HCT116 (cell line): ENCODE measurements around the gene NTHL1. TPM values are rescaled to one million over a fixed set of nuclear protein-coding genes. Genes with fewer than 3 reads are reported as not detected.

Experiments
- ATAC-seq: fragments of 200-7000 bp; cut with Tn5 transposase; 2 replicates; pipeline ENCODE4 v1.9.1; 2020; ENCODE audit warnings: mild to moderate bottlenecking, moderate library complexity
- BruUV-seq: library from RNA; stranded (reverse); fragments of 400-500 nt; replicated peaks from 2 replicates; lab custom pipeline; 2021; lab: Mats Ljungman, UMichigan
- CTCF ChIA-PET: fragments of 300-600 bp; sonication (Branson Sonifier 250); formaldehyde crosslinking; loops from one replicate; lab custom pipeline; 2021; ENCODE audit warnings: antibody characterized with exemption; lab: Charles Lee
- POLR2A ChIA-PET: fragments of 300-600, 350-600 bp; sonication (Branson Sonifier 250); formaldehyde crosslinking; loops from one replicate; lab custom pipeline; 2021; ENCODE audit warnings: antibody characterized with exemption; lab: Charles Lee
- RAD21 ChIA-PET, 2 experiments: fragments of 300-600 bp; sonication (Branson Sonifier 250); formaldehyde crosslinking; loops; one replicate each; lab custom pipeline; 2023; ENCODE audit warnings: low total read pairs in 2 of 2; ENCODE audit not compliant: uncharacterized antibody in 2 of 2, unreplicated experiment in 2 of 2, low non-redundant PET in 1 of 2; lab: Charles Lee
- DNase-seq: peaks from one replicate; pipeline ENCODE4 v3.0.0-alpha.2; 2010; ENCODE audit warnings: low read depth, low spot score
- H2AFZ ChIP-seq: fragments of 200-600 bp; shearing (Covaris generic), sonication (generic); 2 replicates; pipeline ENCODE4 v1.6.1; 2017; ENCODE audit warnings: low read depth, mixed run types, mixed read lengths, antibody characterized with exemption, low read length; ENCODE audit not compliant: poor library complexity, severe bottlenecking
- H3K27ac ChIP-seq: 2 replicates; pipeline ENCODE4 v1.5.1; 2012; ENCODE audit warnings: low read depth, low read length
- H3K27me3 ChIP-seq: fragments of 200-600 bp; sonication (generic); 2 replicates; pipeline ENCODE4 v1.6.1; 2016; ENCODE audit warnings: mixed run types, low read length, mixed read lengths; ENCODE audit not compliant: insufficient read depth
- H3K36me3 ChIP-seq, 2 experiments: fragments of 200-500 bp in 1 of 2; fragments of 200-600 bp in 1 of 2; sonication (Bioruptor generic) in 1 of 2; sonication (generic) in 1 of 2; 2 replicates each; pipeline versions ENCODE4 v1.5.1 to v1.6.1; 2014 to 2016; ENCODE audit warnings: low read length in 2 of 2, inconsistent platforms in 1 of 2, mixed read lengths in 1 of 2, mixed run types in 1 of 2; ENCODE audit not compliant: insufficient read depth in 2 of 2, control insufficient read depth in 1 of 2
- H3K4me1 ChIP-seq, 2 experiments: fragments of 200-600 bp in 1 of 2; sonication (generic) in 1 of 2; 2 replicates each; pipeline versions ENCODE4 v1.5.1 to v1.6.1; 2012 to 2017; ENCODE audit warnings: low read length in 2 of 2, inconsistent platforms in 1 of 2, mild to moderate bottlenecking in 1 of 2, mixed read lengths in 1 of 2, mixed run types in 1 of 2, moderate library complexity in 1 of 2; ENCODE audit not compliant: insufficient read depth in 2 of 2, control insufficient read depth in 1 of 2
- H3K4me2 ChIP-seq: fragments of 200-600 bp; sonication (generic); 2 replicates; pipeline ENCODE4 v1.6.1; 2017; ENCODE audit warnings: mixed run types, low read length, mixed read lengths
- H3K4me3 ChIP-seq, 2 experiments: fragments of 200-600 bp in 1 of 2; sonication (generic) in 1 of 2; replicated peaks in 1 of 2; 2 replicates each; pipeline ENCODE4 v1.5.1; 2011 to 2016; ENCODE audit warnings: low read length in 2 of 2, control low read depth in 1 of 2, low read depth in 1 of 2, mild to moderate bottlenecking in 1 of 2, mixed read lengths in 1 of 2, mixed run types in 1 of 2
- H3K79me2 ChIP-seq: fragments of 200-600 bp; sonication (generic); 2 replicates; pipeline ENCODE4 v1.6.1; 2017; ENCODE audit warnings: mild to moderate bottlenecking, mixed run types, low read length, moderate library complexity, mixed read lengths; ENCODE audit not compliant: insufficient read depth
- H3K9ac ChIP-seq: fragments of 200-600 bp; sonication (generic); 2 replicates; pipeline ENCODE4 v1.6.1; 2016; ENCODE audit warnings: low read length, mixed read lengths
- H3K9me2 ChIP-seq: fragments of 200-600 bp; sonication (generic), shearing (Covaris generic); 2 replicates; pipeline ENCODE4 v1.6.1; 2017; ENCODE audit warnings: mixed run types, mild to moderate bottlenecking, moderate library complexity; ENCODE audit not compliant: insufficient read depth
- H3K9me3 ChIP-seq, 2 experiments: fragments of 200-500 bp in 1 of 2; fragments of 200-600 bp in 1 of 2; sonication (Bioruptor generic) in 1 of 2; sonication (generic) in 1 of 2; 2 replicates each; pipeline ENCODE4 v1.6.1; 2014 to 2017; ENCODE audit warnings: low read length in 2 of 2, mixed read lengths in 2 of 2, inconsistent platforms in 1 of 2, low read depth in 1 of 2, mild to moderate bottlenecking in 1 of 2, mixed run types in 1 of 2, moderate library complexity in 1 of 2; ENCODE audit not compliant: control insufficient read depth in 1 of 2, insufficient read depth in 1 of 2
- H4K20me1 ChIP-seq: fragments of 200-600 bp; sonication (generic), shearing (Covaris generic); 2 replicates; pipeline ENCODE4 v1.6.1; 2017; ENCODE audit warnings: mixed run types, mild to moderate bottlenecking, moderate library complexity; ENCODE audit not compliant: insufficient read depth
- CBX3 ChIP-seq: IDR thresholded peaks from 2 replicates; pipeline ENCODE4 v1.6.1; 2012; ENCODE audit warnings: low read depth
- CEBPB ChIP-seq: IDR thresholded peaks from 2 replicates; pipeline ENCODE4 v1.6.1; 2012; ENCODE audit warnings: low read depth
- CTCF ChIP-seq, 3 experiments: fragments of 200-600 bp in 1 of 3; sonication (generic) in 1 of 3; IDR thresholded peaks in 2 of 3; conservative IDR thresholded peaks in 1 of 3; 2 replicates each; pipeline ENCODE4 v1.5.1; 2012 to 2017; ENCODE audit warnings: low read depth in 2 of 3, low read length in 2 of 3, antibody characterized with exemption in 1 of 3, borderline replicate concordance in 1 of 3, control low read depth in 1 of 3, mild to moderate bottlenecking in 1 of 3, mixed read lengths in 1 of 3, mixed run types in 1 of 3, moderate library complexity in 1 of 3; ENCODE audit not compliant: insufficient read depth in 1 of 3
- EZH2 ChIP-seq: fragments of 200-600 bp; sonication (generic); IDR thresholded peaks from 2 replicates; pipeline ENCODE4 v1.6.1; 2017; ENCODE audit warnings: antibody characterized with exemption, mixed run types
- EZH2phosphoT487 ChIP-seq: fragments of 200-600 bp; IDR thresholded peaks from 2 replicates; pipeline ENCODE4 v1.6.1; 2018; ENCODE audit warnings: antibody characterized with exemption, borderline replicate concordance
- FOSL1 ChIP-seq: IDR thresholded peaks from 2 replicates; pipeline ENCODE4 v1.6.1; 2012; ENCODE audit warnings: low read depth
- JUND ChIP-seq: IDR thresholded peaks from 2 replicates; pipeline ENCODE4 v1.6.1; 2012
- MAX ChIP-seq: IDR thresholded peaks from 2 replicates; pipeline ENCODE4 v1.6.1; 2012
- POLR2A ChIP-seq: IDR thresholded peaks from 2 replicates; pipeline ENCODE4 v1.7.0; 2011; ENCODE audit warnings: borderline replicate concordance; ENCODE audit not compliant: insufficient read depth, insufficient read length; ENCODE audit errors: extremely low read depth
- RAD21 ChIP-seq: IDR thresholded peaks from 2 replicates; pipeline ENCODE4 v1.6.1; 2012; ENCODE audit warnings: low read depth, mild to moderate bottlenecking
- REST ChIP-seq: IDR thresholded peaks from 2 replicates; pipeline ENCODE4 v1.6.1; 2012; ENCODE audit warnings: low read depth
- SP1 ChIP-seq: IDR thresholded peaks from 2 replicates; pipeline ENCODE4 v1.6.1; 2012; ENCODE audit warnings: low read depth
- SRF ChIP-seq: IDR thresholded peaks from 2 replicates; pipeline ENCODE4 v1.6.1; 2012; ENCODE audit warnings: low read depth
- TCF7L2 ChIP-seq: IDR thresholded peaks from 2 replicates; pipeline ENCODE4 v1.7.0; 2011; ENCODE audit warnings: borderline replicate concordance, inconsistent platforms; ENCODE audit not compliant: insufficient read depth, insufficient read length; ENCODE audit errors: extremely low read depth
- YY1 ChIP-seq: IDR thresholded peaks from 2 replicates; pipeline ENCODE4 v1.6.1; 2011; ENCODE audit warnings: low read length, low read depth, moderate library complexity, mild to moderate bottlenecking; ENCODE audit not compliant: insufficient replicate concordance; ENCODE audit errors: extremely low read depth
- ZFX ChIP-seq: fragments of 450-650 bp; IDR thresholded peaks from 2 replicates; pipeline ENCODE4 v1.6.1; 2017
- ZNF274 ChIP-seq: fragments of 200-500 bp; sonication (Bioruptor generic); IDR thresholded peaks from 2 replicates; pipeline ENCODE4 v1.6.1; 2014; ENCODE audit warnings: mild to moderate bottlenecking, low read depth, low read length, inconsistent platforms
- intact Hi-C: fragments of 100-400 bp; cut with micrococcal nuclease; formaldehyde crosslinking; loops from 2 replicates; pipeline ENCODE4 v1.10.0; 2022
- total RNA-seq: library from RNA; stranded (reverse); gene quantifications from one replicate; pipeline ENCODE4 v1.2.1, GENCODE V29; 2021; ENCODE audit not compliant: unreplicated experiment

The NTHL1 gene
- total RNA-seq, 1 experiment from 2014 or later = 40.1 TPM

GRCh38 chr16:1998360-1998835 is 49.2 kb downstream of the NTHL1 start:
- H3K27me3 ChIP-seq = no peaks in the 10 kb centered on the region
- H3K36me3 ChIP-seq = peaks cover 25 to 50% of the 10 kb centered on the region in 2 experiments; a peak in 3 of 4 replicates
- no peak overlapping the region for H3K9ac ChIP-seq
- H3K9me2 ChIP-seq = no peaks in the 10 kb centered on the region
- ATAC-seq (no peak), DNase-seq (no peak)
- intact Hi-C loops = no loop called here
- H3K79me2 ChIP-seq = peaks cover 23% of the 10 kb centered on the region
- RAD21 ChIA-PET = no interaction called here
- no peak overlapping the region for H3K27ac ChIP-seq
- H3K9me3 ChIP-seq = no peaks in the 10 kb centered on the region
- peaks cover 0 to 8% of the 10 kb centered on the region in 2 experiments; a peak in 2 of 4 replicates for H3K4me1 ChIP-seq
- no peaks in the 10 kb centered on the region for H4K20me1 ChIP-seq
- BruUV-seq = TSS peak; percentile 31
- CTCF ChIA-PET = interaction anchor here (0.6 kb wide), 1 partner anchor 142 kb away, joined by 3 read pairs; no protein-coding TSS in a partner anchor
- POLR2A ChIA-PET = interaction anchor here (1.8 kb wide), 1 partner anchor 10 kb away, joined by 3 read pairs; no protein-coding TSS in a partner anchor
- no peak overlapping the region for H2AFZ ChIP-seq
- TF ChIP-seq RAD21 = no peak
- TF ChIP-seq SRF = no peak
- no peak for TF ChIP-seq MAX
- no peak for TF ChIP-seq CBX3
- TF ChIP-seq EZH2 = no peak
- TF ChIP-seq FOSL1 = no peak
- TF ChIP-seq YY1 = no peak
- no peak for TF ChIP-seq CEBPB
- TF ChIP-seq CTCF (IDR thresholded peaks at IDR 0.05 in 2 of 3, conservative IDR thresholded peaks at IDR 0.05 in 1 of 3; ENCODE audit: borderline replicate concordance in 1 of 3, insufficient read depth in 1 of 3, low read depth in 2 of 3, low read length in 2 of 3) = no peak
- no peak for TF ChIP-seq TCF7L2
- TF ChIP-seq SP1 = no peak
- TF ChIP-seq EZH2phosphoT487 = no peak
- no peak for TF ChIP-seq JUND
- TF ChIP-seq POLR2A = no peak
- no peak for TF ChIP-seq REST
- TF ChIP-seq ZFX = no peak
- no peak for TF ChIP-seq ZNF274
- TF ChIP-seq, all 23 proteins: peak for 0
- no peak overlapping the region for H3K4me2 ChIP-seq
- no peak overlapping the region for H3K4me3 ChIP-seq
